Upper lobe of left lung (tissue), 4 donors: Measurements from ENCODE around the gene MINDY4B.

Source experiments
- CTCF ChIP-seq, 6 experiments: fragments of 450-650 bp in 4 of 6; fragments of 200-600 bp in 2 of 6; sonication (generic) in 2 of 6; IDR thresholded peaks; one replicate each; pipeline ENCODE4 v1.5.1; 2016 to 2019; ENCODE audit warnings: antibody characterized with exemption in 6 of 6
- EP300 ChIP-seq, 4 donors: sonication (generic); formaldehyde crosslinking; IDR thresholded peaks; one replicate each; pipeline ENCODE4 v1.5.1; 2017; ENCODE audit warnings: antibody characterized with exemption in 4 of 4, control low read depth in 2 of 4
- POLR2A ChIP-seq, 4 donors: fragments of 450-650 bp; IDR thresholded peaks; one replicate each; pipeline ENCODE4 v1.5.1; 2016 to 2017; ENCODE audit warnings: antibody characterized with exemption in 4 of 4, mild to moderate bottlenecking in 2 of 4
- POLR2AphosphoS5 ChIP-seq, 2 donors: sonication (generic); formaldehyde crosslinking; IDR thresholded peaks; one replicate each; pipeline ENCODE4 v1.5.1; 2017; ENCODE audit warnings: antibody characterized with exemption in 2 of 2

- TF ChIP-seq CTCF (IDR thresholded peaks at IDR 0.05): no peak
- no peak for TF ChIP-seq POLR2A (IDR thresholded peaks at IDR 0.05)
- TF ChIP-seq POLR2AphosphoS5 (IDR thresholded peaks at IDR 0.05): no peak
- no peak for TF ChIP-seq EP300 (IDR thresholded peaks at IDR 0.05)
Observed at GRCh38 chr3:150945226-150946032, 40.2 kb upstream of the MINDY4B start.
